Hepatocyte (in vitro differentiated cells): ENCODE data around the gene CBY2.
"Not testable (repeated sequence)": the region's sequence is repeated elsewhere in the genome, so short reads cannot be mapped to it uniquely, and the experiment has no call there.

ENCODE experiments used
- EZH2 ChIP-seq: fragments of 200-600 bp; sonication (generic); IDR thresholded peaks from 2 replicates; pipeline ENCODE4 v1.6.1; 2016; ENCODE audit warnings: antibody characterized with exemption, mild to moderate bottlenecking, borderline replicate concordance
- EZH2phosphoT487 ChIP-seq: fragments of 200-600 bp; sonication (generic); IDR thresholded peaks from one replicate; pipeline ENCODE4 v1.6.1; 2018; ENCODE audit warnings: antibody characterized with exemption, mild to moderate bottlenecking, low read depth, moderate library complexity; ENCODE audit not compliant: unreplicated experiment, severe bottlenecking
- TF ChIP-seq, protein P1 (sequence below): fragments of 200-600 bp; sonication (generic); IDR thresholded peaks from 2 replicates; pipeline ENCODE4 v1.5.1; 2016; ENCODE audit warnings: antibody characterized with exemption, mild to moderate bottlenecking; ENCODE audit not compliant: poor library complexity

DNA sequence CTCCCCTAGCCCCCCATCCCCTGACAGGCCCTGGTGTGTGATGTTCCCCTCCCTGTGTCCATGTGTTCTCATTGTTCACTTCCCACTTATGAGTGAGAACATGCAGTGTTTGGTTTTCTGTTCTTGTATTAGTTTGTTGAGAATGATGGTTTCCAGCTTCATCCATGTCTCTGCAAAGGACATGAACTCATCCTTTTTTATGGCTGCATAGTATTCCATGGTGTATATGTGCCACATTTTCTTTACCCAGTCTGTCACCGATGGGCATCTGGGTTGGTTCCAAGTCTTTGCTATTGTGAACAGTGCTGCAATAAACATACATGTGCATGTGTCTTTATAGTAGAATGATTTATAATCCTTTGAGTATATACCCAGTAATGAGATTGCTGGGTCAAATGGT, 39.2 kb upstream of the CBY2 start:
- TF ChIP-seq EZH2, EZH2phosphoT487: not testable (repeated sequence)
- TF ChIP-seq, protein P1, sequence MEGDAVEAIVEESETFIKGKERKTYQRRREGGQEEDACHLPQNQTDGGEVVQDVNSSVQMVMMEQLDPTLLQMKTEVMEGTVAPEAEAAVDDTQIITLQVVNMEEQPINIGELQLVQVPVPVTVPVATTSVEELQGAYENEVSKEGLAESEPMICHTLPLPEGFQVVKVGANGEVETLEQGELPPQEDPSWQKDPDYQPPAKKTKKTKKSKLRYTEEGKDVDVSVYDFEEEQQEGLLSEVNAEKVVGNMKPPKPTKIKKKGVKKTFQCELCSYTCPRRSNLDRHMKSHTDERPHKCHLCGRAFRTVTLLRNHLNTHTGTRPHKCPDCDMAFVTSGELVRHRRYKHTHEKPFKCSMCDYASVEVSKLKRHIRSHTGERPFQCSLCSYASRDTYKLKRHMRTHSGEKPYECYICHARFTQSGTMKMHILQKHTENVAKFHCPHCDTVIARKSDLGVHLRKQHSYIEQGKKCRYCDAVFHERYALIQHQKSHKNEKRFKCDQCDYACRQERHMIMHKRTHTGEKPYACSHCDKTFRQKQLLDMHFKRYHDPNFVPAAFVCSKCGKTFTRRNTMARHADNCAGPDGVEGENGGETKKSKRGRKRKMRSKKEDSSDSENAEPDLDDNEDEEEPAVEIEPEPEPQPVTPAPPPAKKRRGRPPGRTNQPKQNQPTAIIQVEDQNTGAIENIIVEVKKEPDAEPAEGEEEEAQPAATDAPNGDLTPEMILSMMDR = not testable (repeated sequence)
